HG03060 (cell line): ENCODE results near the gene C11orf21.

ENCODE experiments used
- ATAC-seq: cut with Tn5 transposase; IDR thresholded peaks from one replicate; pipeline ENCODE4 v1.9.1; 2021; ENCODE audit warnings: low read depth, moderate number of reproducible peaks; ENCODE audit not compliant: unreplicated experiment

Gene C11orf21

GRCh38 chr11:2309251-2310072 lies 7.7 kb upstream of the C11orf21 start:
- ATAC-seq = no peak

DNA sequence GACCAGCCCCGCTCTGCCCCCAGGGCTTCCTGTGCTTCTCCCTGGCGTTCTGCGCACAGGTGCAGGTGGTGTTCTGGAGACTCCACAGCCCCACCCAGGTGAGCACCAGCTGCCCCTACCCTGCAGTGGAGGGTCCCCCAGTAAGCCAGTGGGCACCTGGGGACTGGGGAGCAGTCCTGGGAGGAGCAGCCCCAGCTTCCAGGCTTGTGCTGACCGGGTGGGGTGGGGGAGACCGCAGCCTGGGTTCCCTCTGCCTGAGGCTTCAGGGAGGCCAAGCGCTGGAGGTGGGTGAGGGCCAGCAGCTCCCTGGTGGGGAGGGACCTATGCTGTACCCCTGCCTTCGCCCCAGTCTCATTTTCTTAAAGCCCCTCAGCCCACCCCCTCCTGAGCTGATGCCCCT lies 7.0 kb upstream of the C11orf21 start:
- ATAC-seq = no peak

- no peak for ATAC-seq
These were observed 6.0 kb upstream of the C11orf21 start for GRCh38 chr11:2307501-2308331.

GRCh38 chr11:2306877-2307500 lies 5.3 kb upstream of the C11orf21 start:
- no peak for ATAC-seq

GRCh38 chr11:2306452-2306823 lies 4.7 kb upstream of the C11orf21 start:
- ATAC-seq = no peak

- ATAC-seq = no peak
These were observed 4.2 kb upstream of the C11orf21 start for GRCh38 chr11:2305788-2306451.

DNA sequence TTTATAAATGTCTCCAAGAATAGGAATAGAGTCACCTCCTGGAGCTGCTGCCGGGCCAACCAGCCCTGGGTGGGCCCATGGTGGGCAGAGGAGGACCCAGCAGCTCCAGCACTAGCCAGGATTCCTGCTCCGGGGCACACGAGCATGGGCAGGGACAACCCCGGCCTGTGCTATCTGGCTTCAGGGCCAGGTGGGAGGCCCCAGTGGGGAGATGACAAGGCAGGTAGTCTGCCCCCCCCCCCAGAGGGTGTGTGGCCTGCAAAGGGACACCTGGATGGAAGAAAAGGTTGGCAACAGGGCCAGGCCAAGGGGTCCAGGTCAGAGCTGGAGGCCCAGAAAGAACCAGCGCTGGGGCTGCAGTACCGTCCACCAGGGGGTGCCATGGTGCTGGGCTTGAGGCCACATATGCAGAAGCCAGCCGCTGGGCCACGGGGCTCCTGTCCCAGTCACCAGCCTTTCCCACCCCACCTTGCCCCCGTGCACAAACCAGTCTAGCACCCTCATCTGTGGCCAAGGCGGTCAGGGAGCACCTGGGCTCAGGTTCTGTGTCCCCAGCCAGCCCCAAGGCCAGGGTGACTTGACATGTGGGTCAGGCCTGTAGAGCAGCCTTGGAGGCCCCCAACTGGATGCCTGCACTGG lies 3.5 kb upstream of the C11orf21 start:
- no peak for ATAC-seq

- ATAC-seq = no peak
These were observed 2.9 kb upstream of the C11orf21 start for GRCh38 chr11:2304506-2305139.

GRCh38 chr11:2303627-2304505 lies 2.1 kb upstream of the C11orf21 start:
- no peak for ATAC-seq

DNA sequence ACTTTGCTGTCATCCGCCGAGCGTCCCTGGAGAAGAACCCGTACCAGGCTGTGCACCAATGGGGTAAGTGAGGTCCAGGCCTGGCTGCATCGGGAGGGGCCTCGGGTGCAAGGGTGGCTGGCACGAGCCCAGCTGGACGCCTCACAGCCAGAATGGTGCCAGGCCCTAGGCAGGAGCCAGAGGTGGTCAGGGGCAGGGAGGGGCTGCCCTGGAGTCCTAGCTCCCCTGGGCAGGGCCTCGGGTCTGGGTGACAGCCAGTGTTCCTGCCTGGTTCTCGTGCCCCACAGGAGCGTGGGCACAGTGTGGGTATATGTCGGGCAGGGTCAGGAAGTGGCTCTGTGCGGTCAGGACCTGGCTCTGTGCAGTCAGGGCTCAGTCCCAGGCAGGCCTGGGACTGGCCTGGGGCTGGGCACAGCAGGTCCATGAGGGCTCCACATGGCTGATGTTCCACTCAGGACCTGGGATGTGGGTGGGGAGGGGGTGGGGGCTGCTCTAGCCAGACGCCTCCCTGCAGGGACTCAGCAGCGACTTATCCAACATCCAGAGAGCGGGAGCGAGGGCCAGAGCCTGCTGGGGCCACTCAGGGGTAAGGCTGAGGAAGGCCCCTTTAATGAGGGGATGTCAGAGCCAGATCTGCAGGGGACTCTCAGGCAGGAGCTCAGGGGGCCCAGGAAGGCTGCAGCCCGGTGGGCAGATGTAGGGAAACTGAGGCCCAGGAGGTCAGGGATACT lies 1.3 kb upstream of the C11orf21 start:
- ATAC-seq = no peak

- ATAC-seq = no peak
These were observed 683 bp upstream of the C11orf21 start for GRCh38 chr11:2302306-2302895.

DNA sequence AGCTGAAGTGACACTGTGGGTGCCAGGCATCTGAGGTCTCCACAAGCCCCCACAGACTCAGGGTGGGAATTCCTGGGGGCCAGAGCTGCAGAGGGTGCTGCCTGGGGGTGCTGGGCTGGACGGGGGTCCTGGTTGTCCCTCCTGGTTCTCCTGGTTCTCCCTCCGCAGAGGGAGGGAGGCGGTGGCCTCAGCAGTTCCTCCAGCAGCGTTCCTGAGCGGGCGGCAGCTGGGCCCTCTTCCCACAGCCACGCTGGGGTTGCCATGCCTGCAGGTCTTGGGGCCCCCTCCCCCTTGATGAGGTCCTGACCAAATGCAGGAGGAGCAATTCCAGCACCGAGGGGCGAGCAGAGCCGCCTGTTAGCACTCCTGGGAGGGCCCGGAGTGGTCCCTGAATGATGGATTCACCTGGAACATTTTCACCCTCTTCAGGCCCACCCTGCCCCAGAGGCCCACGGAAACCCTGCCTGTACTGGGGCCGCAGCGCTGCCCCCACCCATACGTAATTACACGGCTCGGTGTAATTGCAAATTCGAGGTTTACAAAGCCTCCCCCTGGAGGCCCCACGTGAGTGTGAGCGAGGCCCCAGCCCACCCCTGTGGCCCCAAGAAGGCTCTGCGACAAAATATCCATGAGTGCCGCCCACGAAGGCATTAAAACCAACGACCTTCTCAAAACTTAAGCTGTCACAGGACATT lies 635 bp downstream of the C11orf21 start:
- ATAC-seq = no peak

GRCh38 chr11:2300290-2300935 lies 1.3 kb downstream of the C11orf21 start:
- no peak for ATAC-seq

GRCh38 chr11:2299773-2300172 lies 1.9 kb downstream of the C11orf21 start:
- ATAC-seq = no peak

DNA sequence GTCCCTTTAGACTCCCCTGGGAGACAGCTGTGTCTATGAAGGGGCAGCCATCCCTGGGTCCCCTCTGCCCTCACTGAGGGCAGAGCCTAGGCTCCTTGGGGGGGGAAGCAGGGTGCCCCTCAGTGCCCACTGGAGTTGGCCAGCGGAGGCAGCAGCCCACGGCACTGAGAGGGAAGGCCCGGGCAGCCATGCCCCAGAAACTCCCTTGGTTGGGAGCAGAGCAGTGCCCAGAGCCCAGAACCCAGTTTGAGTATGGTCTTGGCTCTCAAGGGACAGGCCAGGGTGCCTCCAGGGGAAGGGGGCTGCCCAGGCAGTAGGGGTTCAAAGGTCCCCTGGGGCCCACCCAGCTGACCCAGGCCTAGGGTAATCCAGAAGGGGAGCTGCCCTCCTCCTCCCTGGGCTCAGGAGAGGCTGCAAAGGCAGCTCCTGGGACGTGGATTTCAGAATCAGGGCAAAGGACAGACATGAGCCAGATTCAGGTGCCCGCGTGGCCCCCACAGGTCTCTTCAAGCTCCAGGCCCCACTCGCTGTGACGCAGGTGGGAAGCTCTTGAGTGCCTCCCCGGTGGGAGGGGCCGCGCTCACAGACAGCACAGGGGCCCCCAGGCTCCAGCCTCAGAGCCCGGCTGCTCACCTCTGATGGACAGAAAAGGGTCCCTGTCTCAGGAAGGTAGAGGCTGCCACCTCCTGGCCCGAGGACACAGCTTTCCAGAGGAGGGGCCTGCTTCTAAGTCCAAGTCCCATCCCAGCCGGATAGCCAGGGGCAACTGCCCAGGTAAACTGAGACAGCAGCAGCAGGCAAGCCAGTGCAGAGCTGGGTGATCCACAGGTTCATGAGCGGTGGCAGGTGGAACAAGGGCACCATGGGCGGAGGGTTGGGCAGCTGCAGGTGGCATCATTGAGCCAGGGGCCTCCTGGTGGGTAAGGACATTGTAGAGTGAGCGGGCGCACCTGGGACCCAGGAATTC lies 2.6 kb downstream of the C11orf21 start:
- no peak for ATAC-seq
